DMS79 treated with DMSO at 0.1 percent for 48 hours (cell line): ENCODE results near the gene CD80.
"Not testable (repeated sequence)": the region's sequence is repeated elsewhere in the genome, so short reads cannot be mapped to it uniquely, and the experiment has no call there.

ENCODE experiments used
- DNase-seq: peaks from one replicate; lab custom pipeline; 2025; lab: John Stamatoyannopoulos, UW

Gene CD80

GRCh38 chr3:119559441-119559963 is at the start of gene CD80:
Gene CD80, minus strand, starts transcription at chr3:119559614. Its CDS starts 1,886 bp downstream, at chr3:119557728.
- DNase-seq = no peak

DNA sequence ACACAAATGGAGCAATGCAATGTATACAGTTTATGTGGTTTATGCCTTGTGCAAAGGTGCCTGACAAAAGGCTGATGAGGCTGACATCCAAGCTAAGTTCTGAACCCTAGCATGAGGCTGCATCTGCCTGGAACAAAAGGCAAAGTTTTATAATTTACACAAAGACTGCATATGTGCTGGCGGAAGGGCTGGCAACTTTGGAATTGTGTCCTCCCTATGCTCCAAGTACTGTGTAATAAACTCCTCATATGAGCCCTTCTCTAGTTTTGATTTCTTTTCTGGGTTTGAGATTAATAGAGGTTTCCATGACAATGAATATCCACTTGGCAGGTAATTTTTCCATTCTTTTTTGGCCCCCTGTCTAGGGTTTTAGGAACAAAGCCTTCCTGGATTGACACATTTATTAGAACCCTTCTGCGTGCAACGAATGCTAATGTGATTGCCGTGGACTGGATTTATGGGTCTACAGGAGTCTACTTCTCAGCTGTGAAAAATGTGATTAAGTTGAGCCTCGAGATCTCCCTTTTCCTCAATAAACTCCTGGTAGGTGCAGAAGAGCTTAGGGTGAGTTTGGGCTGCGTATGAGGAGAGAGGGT is 49.1 kb upstream of the CD80 start:
- DNase-seq = peak; percentile 13

GRCh38 chr3:119604878-119605277 is 45.5 kb upstream of the CD80 start:
- no peak for DNase-seq

- no peak for DNase-seq
Measured at GRCh38 chr3:119602676-119603075, 43.3 kb upstream of the CD80 start.

DNA sequence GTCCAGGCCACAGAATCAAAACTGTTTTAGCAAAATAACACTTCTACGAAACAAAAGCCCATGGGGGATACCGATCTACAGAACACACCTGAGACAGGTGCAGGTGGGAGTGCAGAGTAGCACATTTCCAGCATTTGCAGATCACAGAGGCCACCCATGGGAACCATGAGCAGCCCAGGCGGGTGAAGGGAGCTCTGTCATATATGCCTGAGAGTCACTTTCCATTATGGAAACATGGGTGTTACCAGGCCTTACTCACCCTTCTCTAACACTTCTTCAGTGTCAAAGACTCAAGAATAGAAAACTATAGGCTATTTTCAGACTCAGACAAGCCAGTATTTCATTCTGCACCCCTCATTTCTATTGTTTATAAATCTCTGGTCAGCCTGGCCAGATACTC is 41.7 kb upstream of the CD80 start:
- no peak for DNase-seq

- no peak for DNase-seq
Measured at GRCh38 chr3:119600732-119601131, 41.3 kb upstream of the CD80 start.

- no peak for DNase-seq
Measured at GRCh38 chr3:119599558-119600174, 40.3 kb upstream of the CD80 start.

GRCh38 chr3:119598410-119599098 is 39.1 kb upstream of the CD80 start:
- DNase-seq = no peak

DNA sequence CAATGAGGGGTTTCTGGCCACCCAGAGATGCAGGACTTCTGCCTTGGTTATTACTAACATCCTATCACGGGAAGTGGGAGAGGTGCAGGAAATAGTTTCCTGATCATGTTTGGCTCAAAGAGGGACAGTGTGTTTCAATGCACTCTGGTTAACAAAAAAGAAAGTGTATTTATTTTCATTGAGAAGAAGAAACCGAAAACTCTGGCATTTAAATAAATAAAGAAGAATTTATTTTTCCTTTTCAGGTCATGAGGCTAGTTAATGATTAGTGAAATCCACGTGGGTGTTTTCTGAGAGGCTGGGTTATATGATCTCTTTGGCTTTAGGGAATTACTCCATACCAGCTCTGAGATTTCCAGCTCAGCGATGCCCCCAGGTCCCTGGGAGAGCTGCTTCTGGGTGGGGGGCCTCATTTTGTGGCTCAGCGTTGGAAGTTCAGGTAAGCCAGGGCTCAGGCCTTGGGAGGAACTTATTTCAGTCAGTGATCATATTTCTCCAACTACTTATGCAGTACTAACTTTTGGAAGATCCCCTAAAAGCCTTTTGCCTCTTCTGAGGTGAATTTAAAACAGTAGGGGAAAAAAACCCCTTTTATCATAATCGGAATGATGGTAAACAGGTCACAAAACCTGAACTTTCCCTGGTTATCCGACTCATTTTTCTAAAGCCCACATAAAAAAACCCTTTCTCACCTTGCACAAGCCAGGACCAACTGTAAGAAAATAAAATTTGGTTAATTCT is 38.3 kb upstream of the CD80 start, which contains the start of gene PLA1A:
Gene PLA1A (plus strand): TSS at position 338 of the 741 bp plus-strand sequence. CDS start 29 bp downstream, at position 367.
- DNase-seq = no peak

DNA sequence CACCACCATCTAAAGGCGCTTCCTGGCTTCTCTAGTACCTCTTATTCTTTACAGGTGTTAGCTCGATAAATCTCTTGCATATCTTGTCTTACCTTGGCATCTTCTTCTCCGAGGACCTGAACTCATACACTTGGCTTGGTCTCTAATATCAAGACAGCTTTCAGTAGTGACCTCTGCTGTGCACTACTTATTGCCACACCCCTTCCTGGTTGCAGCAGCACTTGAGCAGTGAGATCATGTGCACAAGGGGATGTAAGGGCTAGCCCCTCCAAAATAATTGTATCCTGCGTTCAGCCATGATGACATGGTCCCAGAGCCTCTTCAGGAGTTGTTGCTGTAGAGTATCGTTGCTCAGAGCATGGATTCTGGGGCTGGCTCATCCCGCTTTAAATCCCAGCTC is 37.0 kb upstream of the CD80 start:
- DNase-seq = no peak

DNA sequence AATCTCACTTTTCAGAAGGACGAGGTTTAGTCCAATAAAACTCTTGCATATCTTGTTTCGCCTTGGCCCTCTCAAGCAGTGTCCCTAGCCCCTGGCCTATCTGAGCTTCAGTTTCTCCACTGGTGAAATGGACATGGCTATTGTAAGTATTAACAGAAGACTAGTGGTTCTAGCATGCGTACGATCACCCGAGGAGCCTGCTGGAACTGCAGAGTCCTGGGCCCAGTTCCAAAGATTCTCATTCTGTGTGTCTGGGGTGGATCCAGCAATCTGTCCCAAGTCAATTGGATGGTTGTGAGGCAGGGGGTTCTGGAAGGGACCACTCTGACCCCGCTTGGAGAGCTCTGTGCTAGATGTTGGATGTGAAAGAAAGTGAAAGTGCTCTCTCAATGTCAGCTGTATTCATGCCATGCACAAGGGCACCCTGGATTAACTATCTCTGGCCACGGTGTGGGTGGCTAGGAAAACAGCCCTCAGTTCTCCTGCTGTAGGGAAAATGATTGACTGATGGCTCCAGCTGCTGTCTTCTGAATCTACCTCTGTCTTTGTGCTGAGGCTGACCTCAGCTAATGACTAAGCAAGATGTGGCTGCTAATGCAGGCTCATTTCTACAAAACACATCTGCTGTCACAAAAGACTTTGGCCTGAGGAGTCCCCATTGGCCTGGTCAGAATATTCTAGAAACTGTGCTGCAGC is 36.4 kb upstream of the CD80 start:
- DNase-seq = no peak

GRCh38 chr3:119594929-119595328 is 35.5 kb upstream of the CD80 start:
- DNase-seq = not testable (repeated sequence)

DNA sequence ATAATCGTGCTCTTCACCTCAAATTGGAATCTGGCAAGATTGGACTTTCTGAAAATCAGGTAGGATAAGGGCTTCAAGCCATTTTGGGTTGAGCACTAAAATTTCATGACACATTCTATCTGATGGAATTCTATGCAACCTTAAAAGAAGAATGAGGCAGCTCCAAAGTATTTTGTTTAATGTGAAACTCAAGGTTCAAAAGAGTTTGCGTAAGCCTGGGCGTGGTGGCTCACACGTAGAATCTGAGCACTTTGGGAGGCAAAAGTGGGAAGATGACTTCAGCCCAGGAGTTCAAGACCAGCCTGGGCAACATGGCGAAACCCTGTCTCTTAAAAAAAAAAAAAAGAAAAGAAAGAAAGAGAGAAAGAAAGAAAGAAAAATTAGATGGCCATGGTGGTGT is 34.7 kb upstream of the CD80 start:
- no peak for DNase-seq

DNA sequence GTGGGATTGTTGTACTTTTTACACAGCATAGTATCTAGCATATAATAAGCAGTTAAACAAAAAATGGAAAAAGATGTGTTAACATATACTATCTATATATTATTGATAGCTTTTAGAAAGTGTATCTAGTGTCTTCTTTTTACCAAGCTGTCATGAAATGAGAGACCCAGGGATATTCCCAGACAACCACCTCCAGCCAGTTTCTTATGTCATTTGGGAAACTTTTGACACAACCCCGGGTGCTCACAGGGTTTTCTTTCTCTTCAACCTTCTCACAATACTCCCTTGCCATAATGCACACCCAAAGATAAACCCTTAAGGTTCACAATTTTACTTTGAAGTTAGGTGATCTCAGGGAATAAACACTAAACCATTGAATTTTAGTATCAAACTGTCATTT is 33.4 kb upstream of the CD80 start:
- no peak for DNase-seq

DNA sequence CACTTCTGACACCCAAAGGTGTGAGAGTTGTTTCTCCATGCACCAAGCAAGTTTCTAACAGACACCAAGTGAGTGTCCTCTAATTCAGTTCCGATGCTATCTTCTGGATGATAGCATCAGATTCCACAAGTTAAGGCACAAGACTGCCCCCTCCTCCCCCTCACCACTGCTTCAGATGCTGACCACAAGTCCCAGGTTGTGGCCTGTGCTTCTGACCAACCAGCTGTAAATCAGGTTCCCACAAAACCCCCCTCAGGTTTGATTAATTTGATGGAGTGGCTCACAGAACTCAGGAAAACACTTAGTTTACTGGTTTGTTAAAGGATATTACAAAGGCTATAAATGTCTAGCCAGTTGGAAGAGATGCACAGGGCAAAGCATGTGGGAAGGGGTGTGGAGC is 31.3 kb upstream of the CD80 start:
- no peak for DNase-seq

DNA sequence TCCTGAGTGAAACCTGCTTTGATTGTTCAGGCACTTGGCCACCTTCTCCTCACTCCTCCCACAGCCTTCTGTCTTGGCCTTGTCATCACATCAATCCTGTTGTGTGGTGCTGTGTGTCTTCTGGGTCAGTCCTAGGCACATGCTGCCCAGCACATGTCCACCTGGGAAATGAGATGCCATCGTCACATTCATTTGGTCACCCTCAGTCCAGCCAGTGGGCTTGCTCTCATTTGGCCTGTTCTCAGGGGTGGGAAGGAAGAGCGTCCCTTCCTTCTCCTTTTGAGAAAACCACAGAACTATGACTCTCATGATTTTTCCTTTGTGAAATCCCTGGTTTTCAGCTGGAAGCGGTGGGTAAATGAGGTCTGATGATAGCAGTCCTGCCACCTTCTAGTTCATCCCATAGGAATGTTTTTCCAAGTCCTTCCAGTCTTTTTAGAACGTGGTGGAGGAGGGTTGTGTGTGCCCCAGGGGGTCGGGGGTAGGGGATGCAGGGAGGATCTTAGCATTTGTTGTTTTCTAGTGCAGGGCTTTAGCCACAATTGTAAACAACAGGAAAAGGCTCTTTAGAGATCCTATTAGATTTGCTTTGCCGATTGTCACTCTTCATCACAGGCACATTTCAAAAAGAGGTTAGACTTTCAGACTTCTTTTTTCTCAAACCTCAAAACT is 29.8 kb upstream of the CD80 start:
- no peak for DNase-seq

DNA sequence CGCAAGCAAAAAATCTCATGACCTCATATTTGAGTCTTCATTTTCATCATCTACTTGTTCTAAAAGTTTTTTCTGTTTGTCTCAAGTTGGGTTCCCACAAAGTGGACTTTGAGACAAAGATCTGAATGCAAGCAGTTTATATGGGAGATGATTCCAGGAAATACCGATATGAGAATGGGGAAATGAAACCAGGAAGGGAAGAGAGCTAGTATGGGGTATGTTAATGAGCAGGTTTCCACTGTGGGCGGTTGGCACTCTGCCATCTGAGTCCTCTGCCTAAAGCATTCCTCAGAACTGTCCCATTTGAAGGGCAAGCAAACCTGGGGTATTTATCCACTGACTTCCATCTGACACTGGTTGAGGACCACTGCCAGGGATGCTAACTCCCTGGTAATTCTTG is 28.7 kb upstream of the CD80 start:
- no peak for DNase-seq

DNA sequence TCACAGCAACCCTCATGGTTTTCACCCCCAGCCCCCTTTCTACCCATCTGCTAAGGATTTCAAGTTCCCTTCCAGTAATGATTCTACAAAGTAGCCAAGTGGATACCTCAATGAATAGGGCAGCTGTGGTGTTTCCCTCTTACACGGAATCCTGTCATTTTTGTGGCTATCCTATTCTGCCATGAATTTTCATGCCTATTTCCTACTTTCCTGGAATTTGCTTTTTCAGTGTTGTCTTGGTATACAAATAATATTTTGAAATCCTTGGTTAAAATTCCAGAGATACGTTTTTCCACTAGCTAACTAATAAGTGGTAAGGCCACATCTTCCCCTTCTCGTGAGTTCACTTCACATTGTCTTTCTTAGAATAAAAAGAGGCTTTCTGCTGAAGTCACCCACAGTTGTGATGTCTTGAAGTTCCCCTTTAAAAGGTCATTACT is 27.3 kb upstream of the CD80 start:
- no peak for DNase-seq

- no peak for DNase-seq
Measured at GRCh38 chr3:119585856-119586570, 26.6 kb upstream of the CD80 start.

DNA sequence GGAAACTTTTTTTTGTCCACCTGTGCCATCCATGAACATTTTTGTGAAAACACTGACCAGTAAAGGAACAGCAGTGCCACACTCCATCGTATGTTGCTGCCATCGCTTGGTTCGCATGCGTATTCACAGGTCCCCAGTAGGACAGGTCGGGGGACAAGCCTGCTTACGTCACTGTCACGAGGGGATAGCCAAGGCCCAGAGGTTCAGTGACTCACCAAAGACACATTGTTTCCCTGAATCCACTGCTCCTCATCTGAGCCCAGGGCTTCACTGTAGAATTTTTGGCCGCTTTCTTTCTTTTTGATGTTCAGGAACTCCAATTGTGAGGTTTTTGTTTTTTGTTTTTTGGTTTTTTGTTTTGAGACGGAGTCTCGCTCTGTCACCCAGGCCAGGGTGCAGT is 25.8 kb upstream of the CD80 start:
- no peak for DNase-seq

- no peak for DNase-seq
Measured at GRCh38 chr3:119582178-119582577, 22.8 kb upstream of the CD80 start.
